HG03520 (cell line): ENCODE data around the gene CGB5.
"Not testable (repeated sequence)": the region's sequence is repeated elsewhere in the genome, so short reads cannot be mapped to it uniquely, and the experiment has no call there.

Experiments
- ATAC-seq: cut with Tn5 transposase; IDR thresholded peaks from one replicate; pipeline ENCODE4 v1.9.1; 2021; ENCODE audit warnings: mild to moderate bottlenecking, moderate library complexity; ENCODE audit not compliant: unreplicated experiment

CGB5 gene

DNA sequence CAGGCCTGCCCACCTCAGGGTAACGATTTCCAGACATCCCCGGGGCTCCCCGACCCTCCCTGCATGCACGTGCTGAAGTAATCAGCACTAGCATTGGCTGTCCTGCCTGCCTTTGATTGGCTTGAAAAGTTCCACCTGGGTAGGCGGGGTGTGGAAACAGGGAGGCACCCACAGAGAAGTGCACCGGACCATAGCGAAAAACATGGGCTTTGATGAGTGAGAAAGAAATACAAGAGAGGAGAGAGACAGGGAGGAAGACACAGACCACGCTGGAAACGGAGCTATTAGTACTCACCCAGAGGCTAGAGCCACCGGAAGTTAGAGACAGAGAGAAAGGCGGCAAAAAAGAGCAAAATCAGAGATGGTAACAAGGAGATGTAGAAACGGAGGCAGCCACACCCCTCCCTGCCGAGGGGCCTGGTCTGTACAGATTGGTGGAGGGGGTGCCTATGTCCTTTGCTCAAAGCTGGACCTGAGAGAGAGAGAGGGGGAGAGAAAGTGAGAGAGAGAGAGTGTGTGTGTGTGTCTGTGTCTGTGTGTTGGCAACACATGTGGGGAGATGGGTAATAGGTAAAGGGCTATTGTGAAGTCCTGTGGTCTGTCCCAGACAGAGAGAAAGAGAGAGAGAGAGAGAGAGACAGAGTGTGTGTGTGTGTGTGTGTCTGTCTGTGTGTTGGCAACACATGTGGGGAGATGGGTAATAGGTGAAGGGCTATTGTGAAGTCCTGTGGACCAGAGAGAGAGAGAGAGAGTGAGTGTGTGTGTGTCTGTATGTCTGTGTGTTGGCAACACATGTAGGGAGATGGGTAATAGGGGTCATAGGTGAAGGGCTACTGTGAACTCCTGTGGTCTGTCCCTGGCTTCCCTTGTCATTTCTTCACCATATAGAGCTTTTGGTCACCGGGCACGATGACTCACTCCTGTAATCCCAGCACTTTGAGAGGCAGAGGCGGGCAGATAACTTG lies 22.4 kb upstream of the CGB5 start:
- no peak for ATAC-seq

DNA sequence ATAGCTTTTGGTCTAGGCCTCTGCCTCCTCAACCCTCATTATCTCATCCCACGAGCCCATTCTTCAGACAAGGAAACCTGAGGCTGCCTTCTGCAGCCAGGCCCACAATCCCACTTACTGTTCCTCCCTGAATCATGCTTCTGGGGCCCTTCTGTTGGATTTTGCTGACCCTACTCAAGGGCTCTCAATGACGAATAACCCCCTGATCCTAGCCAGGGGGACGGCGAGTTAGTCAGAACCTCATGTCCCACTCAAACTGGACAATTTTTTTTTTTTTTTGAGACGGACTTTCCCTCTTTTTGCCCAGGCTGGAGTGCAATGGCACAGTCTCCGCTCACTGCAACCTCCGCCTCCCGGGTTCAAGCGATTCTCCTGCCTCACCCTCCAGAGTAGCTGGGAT lies 21.5 kb upstream of the CGB5 start:
- no peak for ATAC-seq

DNA sequence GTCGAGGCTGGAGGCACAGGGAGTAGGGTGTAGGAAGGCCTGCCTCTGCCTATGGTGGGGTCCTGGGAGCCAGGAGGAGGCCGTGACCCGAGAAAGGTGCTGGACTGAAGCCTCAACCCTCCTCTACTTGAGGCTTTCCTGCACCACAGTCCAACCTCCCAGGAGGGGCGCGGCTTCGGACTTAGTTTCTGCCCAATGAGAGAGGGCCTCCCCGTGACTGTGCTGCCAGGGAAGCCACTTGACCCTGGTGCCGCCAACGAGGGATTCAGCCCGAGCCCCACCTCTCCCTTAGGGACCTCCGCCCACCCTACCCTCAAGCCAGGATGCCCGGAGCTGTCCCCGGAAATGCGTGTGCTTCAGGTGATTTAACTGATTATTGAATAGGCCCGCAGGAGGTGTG lies 19.4 kb upstream of the CGB5 start, which contains the start of gene CGB3:
Gene CGB3, minus strand, starts transcription at position 101 of the 400 bp plus-strand sequence. CDS start 362 bp downstream, outside the sequence.
- ATAC-seq = not testable (repeated sequence)

DNA sequence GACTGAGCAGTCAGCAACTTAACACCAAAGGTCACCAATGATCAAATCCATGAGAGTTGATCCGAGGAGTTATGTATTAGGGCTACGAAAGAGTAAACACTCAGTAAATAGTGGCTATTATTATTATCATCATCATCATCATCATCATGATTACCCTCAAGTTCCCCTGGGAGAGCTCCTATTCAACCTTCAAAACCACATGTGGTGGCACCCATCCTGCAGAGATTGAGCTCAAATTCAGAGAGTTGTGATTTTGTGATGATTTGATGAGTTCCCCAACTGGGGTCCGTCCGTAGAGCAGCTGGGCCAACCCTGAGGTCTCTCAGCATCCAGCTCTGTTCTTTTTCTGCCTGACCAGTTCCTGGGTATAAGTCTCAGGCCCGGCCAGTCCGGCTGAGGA lies 18.6 kb upstream of the CGB5 start:
- not testable (repeated sequence) for ATAC-seq

DNA sequence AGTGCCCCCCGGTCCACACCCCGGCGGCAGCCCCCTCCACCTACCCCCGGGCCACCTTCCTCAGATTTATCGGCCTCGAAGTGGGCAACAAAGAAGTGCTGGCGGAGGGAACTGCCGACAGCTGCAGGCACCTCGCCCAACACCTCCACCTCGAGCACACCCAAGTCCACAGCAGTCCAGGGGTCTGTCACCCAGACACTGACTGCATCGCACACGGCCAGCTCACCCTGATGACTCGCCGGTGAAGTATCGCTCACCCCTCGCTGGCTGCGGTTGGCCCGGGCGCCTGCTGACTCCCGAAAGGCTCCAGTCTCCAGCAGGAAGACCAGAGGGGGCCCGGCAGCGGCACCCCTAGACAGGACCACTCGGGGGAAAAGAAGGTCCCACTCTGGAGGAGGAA lies 18.0 kb upstream of the CGB5 start:
- not testable (repeated sequence) for ATAC-seq

DNA sequence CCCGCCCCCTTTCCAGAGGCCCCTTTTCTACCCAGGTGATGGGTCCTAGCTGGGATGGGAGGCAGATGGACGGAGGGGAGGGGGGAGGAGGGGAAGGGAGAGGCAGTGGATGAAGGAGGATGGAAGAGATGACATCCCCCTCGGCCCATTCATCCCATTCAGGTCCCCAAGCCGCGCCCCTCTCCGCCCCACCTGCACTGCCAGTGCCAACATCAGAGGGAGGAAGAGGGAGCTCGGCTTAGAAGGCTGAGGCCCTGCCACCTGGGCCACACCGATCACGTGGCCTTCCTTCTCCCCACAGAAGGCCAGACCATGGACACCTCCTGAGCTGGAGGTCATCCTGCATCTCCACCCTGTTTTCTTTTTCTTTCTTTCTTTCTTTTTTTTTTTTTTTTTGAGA lies 15.0 kb upstream of the CGB5 start:
- not testable (repeated sequence) for ATAC-seq

DNA sequence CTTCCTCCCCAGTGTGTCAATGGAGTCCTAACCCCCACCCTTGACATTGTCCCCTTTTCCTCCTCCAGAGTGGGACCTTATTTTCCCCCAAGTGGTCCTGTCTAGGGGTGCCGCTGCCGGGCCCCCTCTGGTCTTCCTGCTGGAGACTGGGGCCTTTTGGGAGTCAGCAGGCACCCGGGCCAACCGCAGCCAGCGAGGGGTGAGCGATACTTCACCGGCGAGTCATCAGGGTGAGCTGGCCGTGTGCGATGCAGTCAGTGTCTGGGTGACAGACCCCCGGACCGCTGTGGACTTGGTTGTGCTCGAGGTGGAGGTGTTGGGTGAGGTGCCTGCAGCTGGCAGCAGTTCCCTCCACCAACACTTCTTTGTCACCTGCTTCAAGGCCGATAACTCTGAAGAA lies 13.9 kb upstream of the CGB5 start:
- not testable (repeated sequence) for ATAC-seq

DNA sequence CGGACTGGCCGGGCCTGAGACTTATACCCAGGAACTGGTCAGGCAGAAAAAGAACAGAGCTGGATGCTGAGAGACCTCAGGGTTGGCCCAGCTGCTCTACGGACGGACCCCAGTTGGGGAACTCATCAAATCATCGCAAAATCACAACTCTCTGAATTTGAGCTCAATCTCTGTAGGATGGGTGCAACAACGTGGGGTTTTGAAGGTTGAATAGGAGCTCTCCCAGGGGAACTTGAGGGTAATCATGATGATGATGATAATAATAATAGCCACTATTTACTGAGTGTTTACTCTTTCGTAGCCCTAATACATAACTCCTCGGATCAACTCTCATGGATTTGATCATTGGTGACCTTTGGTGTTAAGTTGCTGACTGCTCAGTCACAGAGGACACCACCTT lies 13.3 kb upstream of the CGB5 start:
- not testable (repeated sequence) for ATAC-seq

DNA sequence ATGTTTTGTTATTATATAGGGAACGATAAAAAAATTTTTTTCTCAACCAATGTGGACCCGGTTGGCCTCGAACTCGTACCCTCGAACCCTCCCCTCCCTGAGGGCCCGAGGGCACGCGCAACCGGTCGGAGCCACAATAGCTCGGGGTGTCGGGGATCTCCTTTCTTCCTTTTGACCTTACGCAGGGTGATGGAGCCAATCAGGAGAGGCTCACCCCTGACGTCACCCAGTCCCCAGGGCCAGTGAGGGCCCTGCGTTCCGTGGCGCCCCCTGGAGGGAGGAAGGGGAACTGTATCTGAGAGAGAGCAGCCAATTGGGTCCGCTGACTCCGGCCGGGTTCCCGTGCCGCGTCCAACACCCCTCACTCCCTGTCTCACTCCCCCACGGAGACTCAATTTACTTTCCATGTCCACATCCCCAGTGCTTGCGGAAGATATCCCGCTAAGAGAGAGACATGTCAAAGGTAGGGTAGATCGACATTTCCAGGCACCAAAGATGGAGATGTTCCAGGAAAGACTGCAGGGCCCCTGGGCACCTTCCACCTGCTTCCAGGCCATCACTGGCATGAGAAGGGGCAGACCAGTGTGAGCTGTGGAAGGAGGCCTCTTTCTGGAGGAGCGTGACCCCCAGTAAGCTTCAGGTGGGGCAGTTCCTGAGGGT lies 11.9 kb upstream of the CGB5 start, which contains the start of gene CGB2:
Gene CGB2, plus strand, starts transcription at position 249 of the 660 bp plus-strand sequence. Its CDS starts 206 bp downstream, at position 455.
- ATAC-seq = not testable (repeated sequence)

DNA sequence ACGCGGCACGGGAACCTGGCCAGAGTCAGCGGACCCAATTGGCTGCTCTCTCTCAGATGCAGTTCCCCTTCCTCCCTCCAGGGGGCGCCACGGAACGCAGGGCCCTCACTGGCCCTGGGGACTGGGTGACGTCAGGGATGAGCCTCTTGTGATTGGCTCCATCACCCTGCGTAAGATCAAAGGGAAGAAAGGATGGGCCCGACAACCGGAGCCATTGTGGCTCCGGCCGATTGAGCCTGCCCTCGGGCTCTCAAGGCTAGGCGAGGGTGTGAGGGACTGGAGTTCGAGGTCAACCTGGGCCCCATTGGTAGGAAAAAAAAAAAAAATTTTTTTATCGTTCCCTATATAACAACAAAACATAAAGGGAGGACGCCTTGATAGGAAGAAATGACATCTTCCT lies 6.8 kb upstream of the CGB5 start, which contains the start of gene CGB1:
Gene CGB1, minus strand, starts transcription at position 81 of the 400 bp plus-strand sequence. CDS start 184 bp downstream, outside the sequence.
- ATAC-seq = not testable (repeated sequence)

DNA sequence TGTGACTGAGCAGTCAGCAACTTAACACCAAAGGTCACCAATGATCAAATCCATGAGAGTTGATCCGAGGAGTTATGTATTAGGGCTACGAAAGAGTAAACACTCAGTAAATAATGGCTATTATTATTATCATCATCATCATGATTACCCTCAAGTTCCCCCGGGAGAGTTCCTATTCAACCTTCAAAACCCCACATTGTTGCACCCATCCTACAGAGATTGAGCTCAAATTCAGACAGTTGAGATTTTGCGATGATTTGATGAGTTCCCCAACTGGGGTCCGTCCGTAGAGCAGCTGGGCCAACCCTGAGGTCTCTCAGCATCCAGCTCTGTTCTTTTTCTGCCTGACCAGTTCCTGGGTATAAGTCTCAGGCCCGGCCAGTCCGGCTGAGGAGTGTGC lies 5.5 kb upstream of the CGB5 start:
- ATAC-seq = not testable (repeated sequence)

DNA sequence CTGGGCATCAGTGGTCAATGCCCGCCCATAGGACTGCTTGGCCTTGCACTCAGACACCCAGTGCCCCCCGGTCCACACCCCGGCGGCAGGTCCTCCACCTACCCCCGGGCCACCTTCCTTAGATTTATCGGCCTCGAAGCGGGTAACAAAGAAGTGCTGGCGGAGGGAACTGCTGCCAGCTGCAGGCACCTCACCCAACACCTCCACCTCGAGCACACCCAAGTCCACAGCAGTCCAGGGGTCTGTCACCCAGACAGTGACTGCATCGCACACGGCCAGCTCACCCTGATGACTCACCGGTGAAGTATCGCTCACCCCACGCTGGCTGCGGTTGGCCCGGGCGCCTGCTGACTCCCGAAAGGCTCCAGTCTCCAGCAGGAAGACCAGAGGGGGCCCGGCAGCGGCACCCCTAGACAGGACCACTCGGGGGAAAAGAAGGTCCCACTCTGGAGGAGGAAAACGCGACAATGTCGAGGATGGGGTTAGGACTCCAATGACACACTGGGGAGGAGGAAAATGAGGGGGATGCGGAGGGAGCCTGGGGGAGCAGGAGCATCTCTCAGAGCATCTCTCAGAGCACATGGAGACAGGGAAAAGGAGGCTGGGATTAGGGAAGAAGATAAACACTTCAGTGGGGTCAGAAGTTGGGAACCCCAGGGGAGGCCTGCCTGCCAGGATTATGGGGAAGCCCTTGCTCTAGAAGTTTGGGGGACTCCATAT lies 4.9 kb upstream of the CGB5 start:
- ATAC-seq = not testable (repeated sequence)

DNA sequence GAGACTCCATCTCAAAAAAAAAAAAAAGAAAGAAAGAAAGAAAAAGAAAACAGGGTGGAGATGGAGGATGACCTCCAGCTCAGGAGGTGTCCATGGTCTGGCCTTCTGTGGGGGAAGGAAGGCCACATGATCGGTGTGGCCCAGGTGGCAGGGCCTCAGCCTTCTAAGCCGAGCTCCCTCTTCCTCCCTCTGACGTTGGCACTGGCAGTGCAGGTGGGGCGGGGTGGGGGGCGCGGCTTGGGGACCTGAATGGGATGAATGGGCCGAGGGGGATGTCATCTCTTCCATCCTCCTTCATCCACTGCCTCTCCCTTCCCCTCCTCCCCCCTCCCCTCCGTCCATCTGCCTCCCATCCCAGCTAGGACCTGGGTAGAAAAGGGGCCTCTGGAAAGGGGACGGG lies 3.9 kb upstream of the CGB5 start:
- not testable (repeated sequence) for ATAC-seq

DNA sequence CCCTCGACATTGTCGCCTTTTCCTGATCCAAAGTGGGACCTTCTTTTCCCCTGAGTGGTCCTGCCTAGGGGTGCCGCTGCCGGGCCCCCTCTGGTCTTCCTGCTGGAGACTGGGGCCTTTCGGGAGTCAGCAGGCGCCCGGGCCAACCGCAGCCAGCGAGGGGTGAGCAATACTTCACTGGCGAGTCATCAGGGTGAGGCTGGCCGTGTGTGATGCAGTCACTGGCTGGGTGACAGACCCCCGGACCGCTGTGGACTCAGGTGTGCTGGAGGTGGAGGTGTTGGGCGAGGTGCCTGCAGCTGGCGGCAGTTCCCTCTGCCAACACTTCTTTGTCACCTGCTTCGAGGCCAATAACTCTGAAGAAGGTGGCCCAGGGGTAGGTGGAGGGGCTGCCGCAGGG lies 1.5 kb upstream of the CGB5 start:
- no peak for ATAC-seq

DNA sequence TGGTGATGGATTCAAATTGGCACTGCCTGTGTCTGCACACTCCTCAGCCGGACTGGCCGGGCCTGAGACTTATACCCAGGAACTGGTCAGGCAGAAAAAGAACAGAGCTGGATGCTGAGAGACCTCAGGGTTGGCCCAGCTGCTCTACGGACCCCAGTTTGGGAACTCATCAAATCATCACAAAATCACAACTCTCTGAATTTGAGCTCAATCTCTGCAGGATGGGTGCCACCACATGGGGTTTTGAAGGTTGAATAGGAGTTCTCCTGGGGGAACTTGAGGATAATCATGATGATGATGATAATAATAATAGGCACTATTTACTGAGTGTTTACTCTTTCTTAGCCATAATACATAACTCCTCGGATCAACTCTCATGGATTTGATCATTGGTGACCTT lies 982 bp upstream of the CGB5 start:
- ATAC-seq = not testable (repeated sequence)

DNA sequence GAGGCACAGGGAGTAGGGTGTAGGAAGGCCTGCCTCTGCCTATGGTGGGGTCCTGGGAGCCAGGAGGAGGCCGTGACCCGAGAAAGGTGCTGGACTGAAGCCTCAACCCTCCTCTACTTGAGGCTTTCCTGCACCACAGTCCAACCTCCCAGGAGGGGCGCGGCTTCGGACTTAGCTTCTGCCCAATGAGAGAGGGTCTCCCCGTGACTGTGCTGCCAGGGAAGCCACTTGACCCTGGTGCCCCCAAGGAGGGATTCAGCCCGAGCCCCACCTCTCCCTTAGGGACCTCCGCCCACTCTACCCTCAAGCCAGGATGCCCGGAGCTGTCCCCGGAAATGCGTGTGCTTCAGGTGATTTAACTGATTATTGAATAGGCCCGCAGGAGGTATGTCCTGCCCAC lies 5.4 kb downstream of the CGB5 start, which contains the start of gene CGB8:
Gene CGB8, minus strand, starts transcription at position 101 of the 400 bp plus-strand sequence. CDS start 372 bp downstream, outside the sequence.
- not testable (repeated sequence) for ATAC-seq

DNA sequence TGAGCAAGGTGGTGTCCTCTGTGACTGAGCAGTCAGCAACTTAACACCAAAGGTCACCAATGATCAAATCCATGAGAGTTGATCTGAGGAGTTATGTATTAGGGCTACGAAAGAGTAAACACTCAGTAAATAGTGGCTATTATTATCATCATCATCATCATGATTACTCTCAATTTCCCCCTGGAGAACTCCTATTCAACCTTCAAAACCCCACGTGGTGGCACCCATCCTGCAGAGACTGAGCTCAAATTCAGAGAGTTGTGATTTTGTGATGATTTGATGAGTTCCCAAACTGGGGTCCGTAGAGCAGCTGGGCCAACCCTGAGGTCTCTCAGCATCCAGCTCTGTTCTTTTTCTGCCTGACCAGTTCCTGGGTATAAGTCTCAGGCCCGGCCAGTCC lies 6.2 kb downstream of the CGB5 start:
- ATAC-seq = not testable (repeated sequence)

DNA sequence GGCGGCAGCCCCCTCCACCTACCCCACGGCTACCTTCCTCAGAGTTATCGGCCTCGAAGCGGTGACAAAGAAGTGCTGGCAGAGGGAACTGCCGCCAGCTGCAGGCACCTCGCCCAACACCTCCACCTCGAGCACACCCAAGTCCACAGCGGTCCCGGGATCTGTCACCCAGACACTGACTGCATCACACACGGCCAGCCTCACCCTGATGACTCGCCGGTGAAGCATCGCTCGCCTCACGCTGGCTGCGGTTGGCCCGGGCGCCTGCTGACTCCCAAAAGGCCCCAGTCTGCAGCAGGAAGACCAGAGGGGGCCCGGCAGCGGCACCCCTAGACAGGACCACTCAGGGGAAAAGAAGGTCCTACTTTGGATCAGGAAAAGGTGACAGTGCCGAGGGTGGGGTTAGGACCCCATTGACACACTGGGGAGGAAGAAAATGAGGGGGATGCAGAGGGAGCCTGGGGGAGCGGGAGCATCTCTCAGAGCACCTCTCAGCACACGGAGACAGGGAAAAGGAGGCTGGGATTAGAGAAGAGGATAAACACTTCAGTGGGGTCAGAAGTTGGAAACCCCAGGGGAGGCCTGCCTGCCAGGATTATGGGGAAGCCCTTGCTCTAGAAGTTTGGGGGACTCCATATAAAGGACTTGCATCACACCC lies 6.9 kb downstream of the CGB5 start:
- ATAC-seq = not testable (repeated sequence)

DNA sequence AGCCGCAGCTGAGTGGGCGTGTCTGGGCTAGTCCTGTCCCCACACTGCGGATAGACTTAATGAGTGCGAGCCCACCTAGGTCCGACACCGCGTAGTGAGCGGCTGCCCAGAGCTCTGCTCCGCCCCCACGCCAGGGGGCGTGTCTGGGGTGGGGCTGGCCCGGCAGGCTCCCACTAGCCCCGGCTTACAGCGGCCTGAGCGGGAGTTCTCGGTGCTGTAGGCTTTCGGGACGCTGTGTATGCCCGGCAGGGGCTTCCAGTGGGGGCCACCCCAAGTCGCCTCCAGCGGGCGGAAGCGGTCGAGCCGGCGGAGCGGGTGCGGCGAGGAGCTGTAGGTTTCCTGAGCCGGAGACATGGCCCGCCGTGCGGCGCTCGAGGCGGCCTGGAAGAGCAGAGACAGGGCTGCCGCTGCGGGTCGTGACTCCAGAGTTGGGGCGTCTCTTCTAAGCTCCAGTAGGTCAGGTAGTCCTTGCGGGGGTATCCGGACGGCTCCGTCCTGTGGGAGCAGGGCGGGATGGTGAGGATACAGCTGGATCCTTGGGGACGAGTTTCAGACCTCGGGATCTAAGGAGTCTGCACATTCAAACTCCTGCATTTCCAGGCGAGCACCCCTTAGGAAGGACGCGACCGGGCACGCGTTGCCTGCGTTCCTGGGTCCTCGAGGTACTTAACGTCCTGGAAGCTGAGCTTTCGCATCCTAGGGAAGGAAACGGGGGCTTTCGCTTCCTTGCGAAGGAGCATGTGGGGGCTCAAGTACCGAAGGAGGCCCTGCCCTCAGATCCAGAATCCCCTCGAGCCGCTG lies 12.7 kb downstream of the CGB5 start:
- no peak for ATAC-seq
